A549 treated with Mapracorat at 1 μM for 4 hours (cell line): Measurements from ENCODE around the gene FYN. TPM values are rescaled to one million over a fixed set of nuclear protein-coding genes. Genes with fewer than 3 reads are reported as not detected.

Source experiments
- total RNA-seq: library from RNA; stranded (reverse); fragments of 200-300 nt; extraction: Qiagen RNA extraction; gene quantifications from 5 replicates; pipeline ENCODE4 v1.2.3, GENCODE V29; 2022

Gene FYN
- total RNA-seq = 4.0 to 5.2 TPM (median 4.6 TPM) in 5 replicates

GRCh38 chr6:111873178-111874024 lies at the start of gene FYN:
TSS of gene FYN (minus strand) at chr6:111873452. CDS start at chr6:111720051, 153,401 bp downstream.

Other genes starting within 250 kb of the FYN start
- not detected in 5 replicates for gene CCN6, start 180.7 kb upstream of the FYN start, total RNA-seq
- gene TUBE1, start 214.0 kb upstream of the FYN start, total RNA-seq = 5.5 to 7.9 TPM (median 5.9 TPM) in 5 replicates
- gene FAM229B, start 214.1 kb upstream of the FYN start, total RNA-seq = 6.1 to 8.4 TPM (median 7.9 TPM) in 5 replicates